Astrocyte of the spinal cord (primary cell): ENCODE results near the gene HCCS.

Experiments
- DNase-seq: peaks from one replicate; pipeline ENCODE4 v3.0.0; 2011; ENCODE audit warnings: low read depth, low spot score
- H3K4me3 ChIP-seq: 2 replicates; pipeline ENCODE4 v1.5.1; 2011; ENCODE audit warnings: low read depth, mild to moderate bottlenecking, low read length, moderate library complexity
- CTCF ChIP-seq: IDR thresholded peaks from 2 replicates; pipeline ENCODE4 v1.5.1; 2012; ENCODE audit warnings: low read depth, mild to moderate bottlenecking, low read length, inconsistent platforms
- in situ Hi-C: cut with HindIII; loops from 2 replicates; pipeline ENCODE4 v1.10.0; 2017; ENCODE audit warnings: low sequenced_read_pairs

The HCCS gene

GRCh38 chrX:11081511-11081910 lies 29.6 kb upstream of the HCCS start:
- TF ChIP-seq CTCF, result no peak
- in situ Hi-C loops, result no loop called here
- DNase-seq, result no peak

GRCh38 chrX:11085305-11085704 lies 25.8 kb upstream of the HCCS start:
- TF ChIP-seq CTCF, result no peak
- H3K4me3 ChIP-seq, result no peak overlapping the region
- in situ Hi-C loops, result no loop called here
- DNase-seq, result no peak

More at GRCh38 chrX:11081511-11081910, 29.6 kb upstream of the HCCS start:
- H3K4me3 ChIP-seq, result no peak overlapping the region

GRCh38 chrX:11089802-11090201 lies 21.3 kb upstream of the HCCS start:
- no peak for DNase-seq
- no peak for TF ChIP-seq CTCF
- in situ Hi-C loops, result no loop called here
- no peak overlapping the region for H3K4me3 ChIP-seq

GRCh38 chrX:11097933-11098332 lies 13.2 kb upstream of the HCCS start:
- H3K4me3 ChIP-seq, result no peak overlapping the region
- no peak for TF ChIP-seq CTCF
- in situ Hi-C loops, result no loop called here
- DNase-seq, result no peak

- in situ Hi-C loops, result no loop called here
- no peak overlapping the region for H3K4me3 ChIP-seq
- TF ChIP-seq CTCF, result no peak
- no peak for DNase-seq
Measured at GRCh38 chrX:11099465-11099864, 11.7 kb upstream of the HCCS start.

GRCh38 chrX:11100281-11101035 lies 10.7 kb upstream of the HCCS start:
- peak; percentile 46 for TF ChIP-seq CTCF
- DNase-seq, result peak; percentile 64
- no peak overlapping the region for H3K4me3 ChIP-seq
- in situ Hi-C loops, result no loop called here
